NCI-H2081 treated with DMSO at 0.1 percent for 48 hours (cell line): ENCODE measurements around the gene C1QTNF1.
"Not testable (repeated sequence)": the region's sequence is repeated elsewhere in the genome, so short reads cannot be mapped to it uniquely, and the experiment has no call there.

Experiments used
- DNase-seq: peaks from one replicate; lab custom pipeline; 2025; lab: John Stamatoyannopoulos, UW

C1QTNF1 gene

GRCh38 chr17:79005063-79005861 lies 18.7 kb upstream of the C1QTNF1 start:
- DNase-seq: peak; percentile 86

- DNase-seq: no peak
Observed at GRCh38 chr17:79006046-79006445, 17.9 kb upstream of the C1QTNF1 start.

GRCh38 chr17:79006794-79007503 lies 17.0 kb upstream of the C1QTNF1 start:
- DNase-seq: no peak

GRCh38 chr17:79007504-79008381 lies 16.2 kb upstream of the C1QTNF1 start:
- no peak for DNase-seq

- no peak for DNase-seq
Observed at GRCh38 chr17:79008666-79009387, 15.1 kb upstream of the C1QTNF1 start.

GRCh38 chr17:79009397-79010303 lies 14.3 kb upstream of the C1QTNF1 start, which contains the start of gene CANT1:
TSS of gene CANT1 (minus strand) at chr17:79009764. CDS start at chr17:78997622, 12,142 bp downstream.
- DNase-seq: no peak

GRCh38 chr17:79010304-79010646 lies 13.7 kb upstream of the C1QTNF1 start:
- no peak for DNase-seq

- no peak for DNase-seq
Observed at GRCh38 chr17:79011451-79012147, 12.4 kb upstream of the C1QTNF1 start.

- no peak for DNase-seq
Observed at GRCh38 chr17:79012563-79013134, 11.3 kb upstream of the C1QTNF1 start.

GRCh38 chr17:79014158-79014758 lies 9.7 kb upstream of the C1QTNF1 start:
- no peak for DNase-seq

- DNase-seq: no peak
Observed at GRCh38 chr17:79017546-79018369, 6.2 kb upstream of the C1QTNF1 start.

- no peak for DNase-seq
Observed at GRCh38 chr17:79018370-79018695, 5.6 kb upstream of the C1QTNF1 start.

GRCh38 chr17:79019261-79019631 lies 4.7 kb upstream of the C1QTNF1 start:
- no peak for DNase-seq

- peak; percentile 33 for DNase-seq
Observed at GRCh38 chr17:79019632-79020584, 4.1 kb upstream of the C1QTNF1 start.

GRCh38 chr17:79020631-79021301 lies 3.2 kb upstream of the C1QTNF1 start:
- no peak for DNase-seq

GRCh38 chr17:79021929-79022328 lies 2.0 kb upstream of the C1QTNF1 start:
- not testable (repeated sequence) for DNase-seq

- DNase-seq: no peak
Observed at GRCh38 chr17:79022507-79022991, 1.4 kb upstream of the C1QTNF1 start.
